Heart left ventricle (tissue), 16 donors: ENCODE results near the gene MAPKAP1. TPM values are rescaled to one million over a fixed set of nuclear protein-coding genes. Genes with fewer than 3 reads are reported as not detected.
A peak's percentile ranks its signal among the peaks of the same experiment; 100 is the strongest.

Experiments used
- ATAC-seq, 4 donors: fragments of 200-7000 bp; cut with Tn5 transposase; one replicate each; pipeline ENCODE4 v1.9.1; 2020 to 2022; ENCODE audit warnings: moderate library complexity in 4 of 4, mild to moderate bottlenecking in 3 of 4, moderate number of reproducible peaks in 1 of 4
- DNase-seq, 5 donors: peaks; one replicate each; pipeline ENCODE4 v3.0.0-alpha.2; 2020
- H3K27ac ChIP-seq, 12 donors: fragments of 200-600 bp; sonication (generic) in 4 of 12; one replicate each; pipeline versions ENCODE4 v1.5.0 to v1.8.0; 2016 to 2022; ENCODE audit warnings: mild to moderate bottlenecking in 2 of 12
- H3K27me3 ChIP-seq, 9 donors: fragments of 200-600 bp; sonication (generic) in 2 of 9; one replicate each; pipeline versions ENCODE4 v1.5.1 to v1.8.0; 2016 to 2022; ENCODE audit warnings: mild to moderate bottlenecking in 3 of 9
- H3K36me3 ChIP-seq, 9 donors: fragments of 200-600 bp; sonication (generic) in 2 of 9; one replicate each; pipeline versions ENCODE4 v1.5.0 to v1.8.0; 2018 to 2022; ENCODE audit warnings: mild to moderate bottlenecking in 2 of 9
- H3K4me1 ChIP-seq, 12 donors: fragments of 200-600 bp; sonication (generic) in 4 of 12; one replicate each; pipeline versions ENCODE4 v1.5.0 to v1.8.0; 2016 to 2022; ENCODE audit warnings: mild to moderate bottlenecking in 3 of 12
- H3K4me3 ChIP-seq, 12 donors: fragments of 200-600 bp; sonication (generic) in 4 of 12; one replicate each; pipeline versions ENCODE4 v1.5.0 to v1.8.0; 2017 to 2022; ENCODE audit warnings: mild to moderate bottlenecking in 9 of 12, moderate library complexity in 4 of 12
- H3K9me3 ChIP-seq, 12 donors: fragments of 200-600 bp; sonication (generic) in 4 of 12; one replicate each; pipeline versions ENCODE4 v1.5.0 to v1.8.0; 2016 to 2022; ENCODE audit warnings: mild to moderate bottlenecking in 1 of 12
- CTCF ChIP-seq, 12 donors: fragments of 200-600 bp; sonication (generic) in 4 of 12; IDR thresholded peaks; one replicate each; pipeline versions ENCODE4 v1.5.0 to v1.8.0; 2018 to 2022; ENCODE audit warnings: antibody characterized with exemption in 12 of 12, mild to moderate bottlenecking in 5 of 12
- POLR2A ChIP-seq, 2 donors: fragments of 450-650 bp; IDR thresholded peaks; one replicate each; pipeline ENCODE4 v1.6.1; 2017; ENCODE audit warnings: antibody characterized with exemption in 2 of 2, mild to moderate bottlenecking in 2 of 2, moderate library complexity in 2 of 2
- WGBS, 4 donors: extraction: QIAGEN DNeasy Blood & Tissue Kit in 2 of 4; methylation state at CpG; one replicate each; pipeline versions ENCODE4 v1.1.5 to v1.1.7; 2013 to 2018; 5-methylcytosine and 5-hydroxymethylcytosine counted together
- intact Hi-C, 10 donors: fragments of 100-400 bp; cut with DNase I; formaldehyde crosslinking; loops; one replicate each; pipeline versions ENCODE4 v1.11.1 to v1.14.2; 2022
- polyA plus RNA-seq, 2 donors: library from polyadenylated mRNA; stranded (reverse); fragments of 200-250 nt; gene quantifications; one replicate each; pipeline ENCODE4 v1.2.3, GENCODE V29; 2013
- total RNA-seq, 9 donors: library from RNA; depleted of rRNA in 2 of 9; stranded (reverse); fragments of >200 nt in 2 of 9; fragmentation: NEBNext Ultra II Directional in 3 of 9; extraction: Animal tissue kit (Norgen Biotek cat#: 25700) in 3 of 9; gene quantifications; one replicate each; pipeline versions ENCODE4 v1.1.0 to v1.2.4, GENCODE V29; 2016 to 2023
- donor health status: ischemic (EF 13 %, LVEDD 7.1; RV severe dilation, severe dysfunction).
- donor health status: healthy with polysubstance abuse.
- donor health status: DM: no; HTN: yes; CAD: no.
- donor health status: DM: no; HTN: no; CAD: no.
- donor health status: ischemic (EF 25% LVEDD 6.9; RV normal size, moderate dysfunction).
- donor health status: ischemic (EF 25% LVEDD 5.7; RV mildly dilated, moderate dysfunction).
- donor health status: healthy.
- donor health status: DM: yes; HTN: yes; CAD: no.
- donor health status: ischemic (EF 35%, LVEDD 5.7; RV mildly dilated, moderate dysfunction).
- donor health status: nonischemic (EF 11% LVEDD 7.7; RV severe dilation, severe dysfunction).
- donor health status: DM: yes; HTN: yes; CAD: no.
- donor health status: PGD.
- donor health status: ischemic (EF 29% LVEDD 5.4; RV normal size, mild dysfunction).
- donor health status: nonischemic (EF 23%, LVEDD 6.1; RV moderate dilation, normal function).

Gene MAPKAP1
- total and polyA plus RNA-seq, 11 donors: 76.2 to 145 (median 124) TPM

GRCh38 chr9:125745682-125746016 is 38.6 kb upstream of the MAPKAP1 start:
- TF ChIP-seq CTCF (IDR thresholded peaks at IDR 0.05): no peak
- no peak for TF ChIP-seq POLR2A (IDR thresholded peaks at IDR 0.05)
- H3K36me3 ChIP-seq: no peaks in the 10 kb centered on the region
- peak overlapping the region in 7 of 12 donors; percentile 69 to 94 (median 89) for H3K27ac ChIP-seq
- 27 to 36% (median 33%) methylated on average over 6 of the region's 6 CpGs for WGBS, 4 donors
- DNase-seq (no peak), ATAC-seq (no peak)
- intact Hi-C loops: loop anchor here in 9 of 10 donors (2.0 to 10.0 kb wide), 10 partner anchors 38 to 503 kb away; partner anchors contain the start of genes MAPKAP1 (in 4 of the 9) and HSPA5 (in 1 of the 9)
- peak overlapping the region; percentile 43 to 96 (median 76) for H3K4me3 ChIP-seq
- H3K9me3 ChIP-seq: no peaks in the 10 kb centered on the region
- peaks cover 0 to 32% (median 11%) of the 10 kb centered on the region in 12 donors for H3K4me1 ChIP-seq
- H3K27me3 ChIP-seq: no peaks in the 10 kb centered on the region

- Histone ChIP-seq H3K4me1 (peaks cover 0 to 26% (median 11%) of the 10 kb centered on the region in 12 donors), H3K9me3 (no peaks in the 10 kb centered on the region), H3K27me3 (no peaks in the 10 kb centered on the region), H3K27ac (no peak overlapping the region), H3K36me3 (no peaks in the 10 kb centered on the region), H3K4me3 (peak overlapping the region in 1 of 12 donors; percentile 90)
- no peak for DNase-seq
- intact Hi-C loops: loop anchor here in 9 of 10 donors (5.0 to 10.0 kb wide), 9 partner anchors 38 to 503 kb away; partner anchors contain the start of genes MAPKAP1 (in 3 of the 9) and HSPA5 (in 1 of the 9)
- no peak for ATAC-seq
- no peak for TF ChIP-seq CTCF (IDR thresholded peaks at IDR 0.05)
- 47 to 61% (median 56%) methylated on average over 1 of the region's 1 CpG for WGBS, 4 donors
These were observed 38.0 kb upstream of the MAPKAP1 start for GRCh38 chr9:125745018-125745417.

GRCh38 chr9:125744616-125745015 is 37.6 kb upstream of the MAPKAP1 start:
- ATAC-seq (no peak), DNase-seq (no peak)
- H3K27ac ChIP-seq: no peak overlapping the region
- H3K9me3 ChIP-seq: no peaks in the 10 kb centered on the region
- peaks cover 0 to 22% (median 9%) of the 10 kb centered on the region in 12 donors for H3K4me1 ChIP-seq
- TF ChIP-seq CTCF (IDR thresholded peaks at IDR 0.05) (no peak), POLR2A (IDR thresholded peaks at IDR 0.05) (no peak)
- no peak overlapping the region for H3K4me3 ChIP-seq
- 90 to 95% (median 92%) methylated on average over 5 of the region's 5 CpGs for WGBS, 4 donors
- H3K36me3 ChIP-seq: no peaks in the 10 kb centered on the region
- intact Hi-C loops: loop anchor here in 9 of 10 donors (5.0 to 10.0 kb wide), 9 partner anchors 37 to 502 kb away; partner anchors contain the start of genes MAPKAP1 (in 3 of the 9) and HSPA5 (in 1 of the 9)
- H3K27me3 ChIP-seq: no peaks in the 10 kb centered on the region

GRCh38 chr9:125743682-125744428 is 36.8 kb upstream of the MAPKAP1 start:
- no peaks in the 10 kb centered on the region for H3K36me3 ChIP-seq
- no peak overlapping the region for H3K27ac ChIP-seq
- TF ChIP-seq CTCF (IDR thresholded peaks at IDR 0.05) (no peak), POLR2A (IDR thresholded peaks at IDR 0.05) (no peak)
- intact Hi-C loops: loop anchor here in 1 of 10 donors (10.0 kb wide), 1 partner anchor 189 kb away; no protein-coding TSS in a partner anchor
- no peaks in the 10 kb centered on the region for H3K27me3 ChIP-seq
- 79 to 93% (median 82%) methylated on average over 5 of the region's 5 CpGs for whole genome bisulfite sequencing, 4 donors
- peaks cover 0 to 14% (median 5%) of the 10 kb centered on the region in 12 donors for H3K4me1 ChIP-seq
- no peak for DNase-seq
- ATAC-seq: no peak
- H3K4me3 ChIP-seq: no peak overlapping the region
- no peaks in the 10 kb centered on the region for H3K9me3 ChIP-seq
